IgD-negative memory B cell (primary cell): Measurements from ENCODE around the gene VPS13D. TPM values are rescaled to one million over a fixed set of nuclear protein-coding genes. Genes with fewer than 3 reads are reported as not detected.

Experiments
- H3K27ac Mint-ChIP-seq, 3 donors: one replicate each; pipeline ENCODE4 v1.8.0; 2020 to 2022; ENCODE audit warnings: mild to moderate bottlenecking in 3 of 3, mixed read lengths in 3 of 3, moderate library complexity in 1 of 3
- H3K27me3 Mint-ChIP-seq: one replicate; pipeline ENCODE4 v1.8.0; 2021; ENCODE audit warnings: mixed read lengths
- H3K36me3 Mint-ChIP-seq: one replicate; pipeline ENCODE4 v1.8.0; 2020; ENCODE audit warnings: mild to moderate bottlenecking, mixed read lengths
- H3K4me1 Mint-ChIP-seq, 3 donors: one replicate each; pipeline ENCODE4 v1.8.0; 2020 to 2022; ENCODE audit warnings: mixed read lengths in 3 of 3, mild to moderate bottlenecking in 1 of 3
- H3K4me3 Mint-ChIP-seq, 4 donors: one replicate each; pipeline ENCODE4 v1.8.0; 2020 to 2022; ENCODE audit warnings: mild to moderate bottlenecking in 4 of 4, mixed read lengths in 4 of 4, moderate library complexity in 3 of 4
- H3K9me3 Mint-ChIP-seq, 3 donors: one replicate each; pipeline ENCODE4 v1.8.0; 2020 to 2021; ENCODE audit warnings: mixed read lengths in 3 of 3, mild to moderate bottlenecking in 1 of 3
- polyA plus RNA-seq: library from polyadenylated mRNA; unstranded; fragments of 300-500 nt; fragmentation: Illumina TruSeq; gene quantifications from one replicate; pipeline ENCODE4 v1.2.3, GENCODE V29; 2021

Gene VPS13D
- polyA plus RNA-seq, 1 donor from 2014 or later = 8.9 TPM

DNA sequence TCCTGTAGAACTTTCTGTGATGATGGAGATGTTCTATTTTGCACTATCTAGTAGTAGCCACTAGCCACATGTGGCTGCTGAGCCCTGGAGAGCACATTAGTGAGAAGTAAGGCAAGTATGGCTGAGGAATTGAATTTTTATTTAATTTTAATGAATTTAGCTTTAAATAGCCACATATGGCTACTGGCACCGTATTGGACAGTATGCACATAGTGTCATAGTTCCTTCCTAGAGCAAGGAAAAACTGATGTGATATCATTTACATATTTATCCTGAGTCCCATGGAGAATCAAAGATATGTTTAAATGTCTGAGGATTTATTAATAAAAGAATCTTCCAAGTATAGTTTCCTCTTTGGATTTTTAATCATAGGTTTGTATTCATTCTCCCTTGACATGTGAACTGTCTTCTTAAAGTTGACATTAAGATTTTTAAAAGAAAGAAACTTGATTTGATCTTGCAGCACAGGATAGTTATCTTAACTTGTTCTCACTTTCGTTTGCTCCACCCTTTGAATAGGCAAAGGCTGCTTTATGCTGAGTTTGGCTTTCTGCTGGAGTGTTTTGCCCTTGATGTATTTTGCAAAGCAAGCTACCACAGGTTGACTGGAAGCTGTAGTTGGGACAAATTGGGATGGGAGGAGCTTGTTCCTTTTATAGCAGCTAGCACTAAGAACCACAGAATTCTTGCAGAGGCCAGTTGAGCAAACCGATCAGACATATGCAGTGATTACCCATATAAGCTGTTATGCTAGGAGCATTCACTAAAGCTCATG is 129.7 kb downstream of the VPS13D start:
- no peaks in the 10 kb centered on the region for H3K9me3 Mint-ChIP-seq
- no peaks in the 10 kb centered on the region for H3K4me1 Mint-ChIP-seq
- H3K4me3 Mint-ChIP-seq = no peak overlapping the region
- no peaks in the 10 kb centered on the region for H3K27me3 Mint-ChIP-seq
- H3K36me3 Mint-ChIP-seq = peaks cover 11% of the 10 kb centered on the region
- peak overlapping the region in 1 of 3 donors; percentile 4 for H3K27ac Mint-ChIP-seq

DNA sequence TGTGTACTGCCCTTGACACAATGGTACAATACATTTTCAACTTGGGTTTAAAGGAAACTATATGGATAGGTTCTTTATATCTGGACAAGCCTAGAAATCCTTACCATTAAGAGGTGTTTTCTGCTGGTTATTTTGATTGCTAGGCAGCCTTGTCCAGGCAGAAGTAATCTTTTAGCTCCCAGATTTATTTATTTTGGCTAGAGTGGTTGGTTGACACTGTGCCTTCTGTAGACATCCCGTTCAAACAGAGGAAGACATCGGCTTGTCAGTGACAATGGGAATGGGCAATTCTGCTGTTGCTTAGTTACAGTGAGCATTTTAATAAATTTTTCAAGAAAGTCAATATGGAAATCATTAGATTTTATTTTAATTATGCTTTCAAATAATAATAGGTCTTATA is 138.8 kb downstream of the VPS13D start:
- no peak overlapping the region for H3K4me3 Mint-ChIP-seq
- H3K9me3 Mint-ChIP-seq = no peaks in the 10 kb centered on the region
- H3K27ac Mint-ChIP-seq = no peak overlapping the region
- no peaks in the 10 kb centered on the region for H3K27me3 Mint-ChIP-seq
- peaks cover 12% of the 10 kb centered on the region for H3K36me3 Mint-ChIP-seq
- H3K4me1 Mint-ChIP-seq = no peaks in the 10 kb centered on the region

DNA sequence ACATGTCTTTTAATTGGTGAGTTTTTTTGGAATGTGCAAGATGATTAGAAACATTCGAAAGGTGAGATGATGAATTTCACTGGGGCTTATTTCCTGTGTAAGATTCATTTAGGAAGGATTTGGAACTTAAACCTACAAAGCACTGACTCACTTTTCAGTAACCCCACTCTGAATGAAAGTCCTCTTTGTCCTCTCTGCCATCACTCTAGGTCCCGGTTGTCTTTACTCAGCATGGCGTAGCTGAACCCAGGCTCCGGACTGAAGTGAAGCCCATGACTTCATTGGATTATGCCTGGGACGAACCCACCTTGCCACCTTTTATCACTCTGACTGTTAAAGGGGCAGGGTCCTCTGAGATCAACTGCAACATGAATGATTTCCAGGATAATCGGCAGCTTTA is 139.4 kb downstream of the VPS13D start:
- peaks cover 9% of the 10 kb centered on the region for H3K36me3 Mint-ChIP-seq
- no peak overlapping the region for H3K4me3 Mint-ChIP-seq
- no peaks in the 10 kb centered on the region for H3K4me1 Mint-ChIP-seq
- no peak overlapping the region for H3K27ac Mint-ChIP-seq
- H3K9me3 Mint-ChIP-seq = no peaks in the 10 kb centered on the region
- H3K27me3 Mint-ChIP-seq = no peaks in the 10 kb centered on the region

DNA sequence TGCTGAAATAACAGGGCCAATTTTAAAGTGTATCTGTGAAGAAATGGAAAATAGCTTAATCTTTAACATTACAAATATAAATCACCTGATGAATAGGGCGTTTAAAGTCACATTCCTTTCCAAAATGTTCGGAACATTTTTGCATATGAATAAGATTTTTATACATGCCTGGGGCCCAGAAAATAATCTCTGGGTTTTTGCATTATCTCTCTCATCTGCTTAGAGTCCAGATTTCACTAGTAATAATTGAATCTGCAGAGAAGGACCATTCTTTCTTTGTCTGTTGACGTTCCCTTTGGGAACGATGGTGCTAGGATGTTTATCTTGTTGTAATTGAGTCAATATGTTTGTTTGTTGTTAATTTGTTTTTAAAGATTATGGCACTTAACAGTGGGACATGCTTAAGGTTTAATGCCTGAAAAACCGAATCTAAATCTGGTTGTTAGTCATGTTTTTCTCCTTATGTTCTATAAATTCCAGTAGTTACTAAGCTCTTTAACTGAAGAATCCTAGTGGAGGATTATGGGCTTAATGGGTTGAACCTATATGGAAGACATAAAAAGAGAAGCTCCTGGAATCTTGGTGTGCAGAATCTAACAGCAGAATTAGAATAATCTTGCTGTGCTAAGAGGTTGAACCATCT is 140.6 kb downstream of the VPS13D start:
- Mint-ChIP-seq H3K4me3 (no peak overlapping the region), H3K9me3 (no peaks in the 10 kb centered on the region), H3K36me3 (peaks cover 4% of the 10 kb centered on the region), H3K27ac (no peak overlapping the region), H3K4me1 (no peaks in the 10 kb centered on the region), H3K27me3 (no peaks in the 10 kb centered on the region)

DNA sequence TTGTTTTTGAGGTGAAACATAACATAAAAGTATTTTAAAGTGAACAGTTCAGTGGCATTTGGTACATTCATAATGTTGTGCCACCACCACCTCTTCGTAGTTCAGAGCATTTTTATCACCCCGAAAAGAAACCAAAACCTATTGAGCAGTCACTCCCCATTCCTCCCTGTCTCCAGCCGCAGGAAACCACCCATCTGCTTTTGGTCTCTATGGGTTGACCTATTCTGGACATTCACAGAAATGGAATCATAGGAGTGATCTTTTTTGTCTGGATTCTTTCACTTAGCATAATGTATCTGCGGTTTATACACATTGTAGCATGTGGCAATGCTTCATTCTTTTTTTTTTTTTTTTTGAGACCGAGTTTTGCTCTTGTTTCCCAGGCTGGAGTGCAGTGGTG is 141.2 kb downstream of the VPS13D start:
- H3K27me3 Mint-ChIP-seq = no peaks in the 10 kb centered on the region
- H3K9me3 Mint-ChIP-seq = no peaks in the 10 kb centered on the region
- no peak overlapping the region for H3K4me3 Mint-ChIP-seq
- H3K36me3 Mint-ChIP-seq = peaks cover 4% of the 10 kb centered on the region
- no peak overlapping the region for H3K27ac Mint-ChIP-seq
- no peaks in the 10 kb centered on the region for H3K4me1 Mint-ChIP-seq

DNA sequence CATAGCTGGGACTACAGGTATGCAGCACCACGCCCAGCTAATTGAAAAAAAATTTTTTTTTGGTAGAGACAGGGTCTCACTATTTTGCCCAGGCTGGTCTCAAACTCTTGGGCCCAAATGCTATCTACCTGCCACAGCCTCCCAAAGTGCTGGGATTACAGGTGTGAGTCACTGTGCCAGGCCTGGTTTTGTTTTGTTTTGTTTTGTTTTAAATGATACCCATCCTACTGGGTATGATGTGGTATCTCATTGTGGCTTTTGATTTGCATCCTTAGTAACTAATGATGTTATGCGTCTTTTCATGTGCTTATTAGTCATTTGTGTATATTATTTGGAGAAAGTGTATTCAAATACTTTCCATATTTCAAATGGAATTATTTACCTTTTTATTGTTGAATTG is 142.3 kb downstream of the VPS13D start:
- Mint-ChIP-seq H3K4me1 (no peaks in the 10 kb centered on the region), H3K9me3 (no peaks in the 10 kb centered on the region), H3K27ac (no peak overlapping the region), H3K36me3 (peaks cover 10% of the 10 kb centered on the region), H3K27me3 (no peaks in the 10 kb centered on the region), H3K4me3 (no peak overlapping the region)

DNA sequence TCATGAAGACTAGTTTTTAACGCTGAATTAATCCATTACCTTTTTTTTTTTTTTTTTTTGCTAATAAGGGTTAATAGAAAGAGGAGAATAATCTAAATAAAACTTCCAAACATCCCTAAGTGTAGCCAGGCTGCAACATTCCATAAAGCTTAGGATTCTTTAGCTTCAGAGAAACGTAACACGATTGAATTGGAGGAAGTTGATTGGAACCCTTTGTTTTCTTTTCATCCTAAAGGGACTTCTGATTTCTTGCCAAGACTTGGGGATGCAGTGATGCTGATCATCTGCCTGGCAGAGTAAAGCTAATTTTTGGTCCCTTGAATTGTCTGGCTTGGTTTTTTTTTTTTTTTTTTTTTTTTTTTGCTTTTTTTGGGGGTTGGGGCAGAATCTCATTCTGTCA is 142.9 kb downstream of the VPS13D start:
- Mint-ChIP-seq H3K27me3 (no peaks in the 10 kb centered on the region), H3K36me3 (peaks cover 10% of the 10 kb centered on the region), H3K9me3 (no peaks in the 10 kb centered on the region), H3K4me3 (no peak overlapping the region), H3K4me1 (no peaks in the 10 kb centered on the region), H3K27ac (no peak overlapping the region)

DNA sequence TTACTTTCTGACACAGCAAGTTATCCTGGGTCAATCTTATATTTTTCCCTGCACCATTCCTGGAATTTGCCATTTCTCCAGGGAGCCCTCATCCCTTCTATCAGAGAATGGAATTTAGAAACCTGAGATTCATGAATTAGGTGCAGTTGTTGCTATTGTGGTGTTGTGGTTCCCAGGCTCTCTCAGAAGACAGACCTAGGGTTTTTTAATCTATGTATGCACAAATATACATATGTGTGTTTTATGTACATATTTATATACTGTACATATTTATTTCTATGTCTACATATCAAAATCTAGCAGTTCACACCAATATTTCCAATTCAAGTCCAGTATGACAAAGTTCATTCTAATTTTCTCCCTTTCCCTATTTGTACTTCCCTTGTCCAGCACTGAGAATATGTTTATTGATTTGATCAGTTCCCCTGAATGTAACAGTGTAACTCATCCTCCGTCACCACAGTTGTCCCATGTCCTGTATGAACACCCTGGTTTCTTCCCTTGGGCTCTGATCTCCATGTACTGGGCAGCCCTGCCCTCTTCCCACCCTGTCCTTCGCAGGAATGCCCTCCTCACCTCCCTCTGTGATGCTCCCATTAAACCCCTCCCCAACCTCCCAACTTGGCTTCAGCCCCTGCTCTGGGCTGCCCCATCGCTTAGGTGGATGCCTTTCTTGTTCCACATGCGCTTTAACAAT is 145.5 kb downstream of the VPS13D start:
- no peaks in the 10 kb centered on the region for H3K9me3 Mint-ChIP-seq
- no peaks in the 10 kb centered on the region for H3K27me3 Mint-ChIP-seq
- peaks cover 12% of the 10 kb centered on the region for H3K36me3 Mint-ChIP-seq
- no peaks in the 10 kb centered on the region for H3K4me1 Mint-ChIP-seq
- H3K27ac Mint-ChIP-seq = no peak overlapping the region
- H3K4me3 Mint-ChIP-seq = no peak overlapping the region

DNA sequence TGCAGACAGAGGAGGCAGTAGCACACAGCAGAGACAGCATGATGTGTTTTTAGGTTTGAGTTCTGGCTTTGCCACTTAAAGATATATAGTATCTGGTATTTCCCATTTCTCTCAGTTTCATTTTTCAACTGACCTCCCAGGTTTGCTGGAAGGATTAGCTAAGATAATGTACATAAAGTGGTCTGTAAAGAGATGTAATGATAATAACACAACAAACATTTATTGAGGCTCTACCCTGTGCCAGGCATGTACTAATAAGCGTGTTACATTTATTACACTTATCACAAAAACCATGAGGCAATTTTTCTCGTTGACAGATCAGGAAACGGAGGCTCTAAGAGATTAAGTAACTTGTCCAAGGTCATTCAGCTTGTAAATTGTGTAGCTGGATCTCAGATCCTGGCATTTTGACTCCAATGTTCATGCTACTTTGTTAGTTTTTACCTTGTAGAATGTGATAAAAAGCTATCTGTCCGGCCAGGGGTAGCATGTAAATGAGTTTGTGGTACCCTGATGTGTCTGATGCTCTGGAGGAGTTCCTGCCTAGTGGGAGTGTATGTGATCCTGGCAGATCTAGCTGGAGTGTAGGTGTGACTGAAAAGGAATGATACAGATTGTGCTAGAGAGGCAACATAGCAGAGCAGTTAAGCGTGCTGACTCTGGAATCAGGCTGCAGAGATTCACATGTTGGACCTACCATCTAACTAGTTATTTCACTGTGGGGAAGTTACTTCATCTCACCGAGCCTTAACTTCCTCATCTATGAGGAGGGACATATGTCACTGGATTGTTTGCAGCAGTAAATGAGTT is 146.6 kb downstream of the VPS13D start:
- Mint-ChIP-seq H3K27me3 (no peaks in the 10 kb centered on the region), H3K27ac (no peak overlapping the region), H3K4me1 (no peaks in the 10 kb centered on the region), H3K36me3 (peaks cover 14% of the 10 kb centered on the region), H3K4me3 (no peak overlapping the region), H3K9me3 (no peaks in the 10 kb centered on the region)

DNA sequence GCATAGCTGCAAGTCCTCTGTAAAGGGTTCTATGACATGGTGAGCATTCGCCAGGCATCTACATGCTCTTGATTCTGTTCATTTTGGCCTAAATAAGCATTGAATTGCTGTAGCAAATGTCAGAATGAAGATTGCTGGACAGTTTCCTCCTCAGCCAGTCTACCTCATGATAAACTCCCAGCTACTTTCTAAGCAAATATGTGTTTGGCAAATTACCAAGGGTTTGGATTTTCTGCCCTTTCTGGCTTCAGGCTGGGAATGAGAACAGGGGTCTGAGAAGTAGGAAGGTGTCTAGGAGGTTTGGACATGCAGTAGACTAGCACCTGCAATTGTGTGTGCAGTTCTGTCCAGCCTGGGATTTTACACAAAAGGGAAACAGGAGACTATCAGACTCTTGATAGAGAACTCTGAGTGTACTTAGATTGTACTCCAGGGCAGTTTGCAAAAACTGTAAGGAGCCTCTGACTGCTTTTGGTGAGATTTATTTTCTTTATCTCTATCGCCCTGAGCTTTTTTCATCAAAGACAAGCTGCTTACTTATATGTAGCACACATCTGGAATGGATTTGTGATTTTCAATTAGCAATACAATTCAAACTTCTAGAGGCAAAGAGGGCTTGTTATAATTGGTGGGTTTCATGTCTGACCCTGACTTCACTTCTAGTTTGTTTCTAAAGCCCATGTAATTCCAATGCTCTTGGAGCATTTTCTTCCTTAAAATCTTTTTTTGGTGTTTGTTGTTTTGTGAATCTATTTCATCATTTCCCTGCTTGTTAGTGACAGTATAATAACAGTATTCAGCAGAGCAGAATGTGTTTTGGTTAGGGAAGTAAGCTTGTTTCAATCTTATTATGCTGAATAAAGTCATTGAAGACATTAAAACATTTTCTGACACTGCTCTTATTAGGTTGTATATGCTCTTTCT is 150.8 kb downstream of the VPS13D start:
- no peak overlapping the region for H3K27ac Mint-ChIP-seq
- no peak overlapping the region for H3K4me3 Mint-ChIP-seq
- peaks cover 0 to 3% (median 1%) of the 10 kb centered on the region in 3 donors for H3K4me1 Mint-ChIP-seq
- no peaks in the 10 kb centered on the region for H3K27me3 Mint-ChIP-seq
- H3K9me3 Mint-ChIP-seq = no peaks in the 10 kb centered on the region
- H3K36me3 Mint-ChIP-seq = peaks cover 34% of the 10 kb centered on the region

DNA sequence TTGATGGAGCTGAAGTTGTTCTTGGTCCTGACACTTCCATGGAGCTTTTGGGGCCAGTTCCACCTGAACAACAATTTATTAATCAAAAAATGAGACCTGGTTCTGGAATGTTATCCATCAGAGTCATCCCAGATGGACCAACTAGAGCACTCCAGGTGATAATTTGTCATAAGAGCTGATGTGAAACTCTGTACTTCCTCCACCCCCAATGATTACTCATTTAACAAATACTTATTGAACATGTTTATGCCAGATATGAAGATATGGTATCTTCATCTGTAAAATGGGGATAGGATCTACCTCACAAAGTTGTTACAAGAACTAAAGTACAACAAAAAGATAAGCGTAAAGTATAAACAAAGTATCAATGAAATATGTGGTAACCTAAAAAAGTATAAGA is 153.2 kb downstream of the VPS13D start:
- H3K4me1 Mint-ChIP-seq = peaks cover 3 to 7% (median 6%) of the 10 kb centered on the region in 3 donors
- H3K9me3 Mint-ChIP-seq = peaks cover 5 to 16% (median 5%) of the 10 kb centered on the region in 3 donors
- H3K27me3 Mint-ChIP-seq = no peaks in the 10 kb centered on the region
- no peak overlapping the region for H3K27ac Mint-ChIP-seq
- no peak overlapping the region for H3K4me3 Mint-ChIP-seq
- H3K36me3 Mint-ChIP-seq = peaks cover 50% of the 10 kb centered on the region

DNA sequence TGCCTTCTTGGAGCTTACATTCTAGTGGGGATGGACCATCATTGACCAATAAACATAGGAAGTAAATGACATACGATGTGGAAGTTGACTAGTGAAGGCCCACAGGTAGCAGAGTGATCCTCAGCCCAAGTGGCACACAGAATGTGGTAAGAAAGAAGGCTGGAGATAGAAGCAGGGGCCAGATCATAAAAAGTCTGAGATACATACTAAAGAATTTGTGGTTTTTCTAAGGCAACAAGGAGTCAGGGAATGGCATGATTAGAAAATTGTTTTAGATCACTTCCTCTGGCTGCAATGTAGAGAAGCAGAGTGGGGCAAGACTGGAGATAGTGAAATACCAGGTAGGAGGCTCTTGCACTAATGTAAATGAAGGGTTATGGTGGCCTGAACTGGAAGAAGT is 154.0 kb downstream of the VPS13D start:
- no peak overlapping the region for H3K27ac Mint-ChIP-seq
- no peak overlapping the region for H3K4me3 Mint-ChIP-seq
- H3K4me1 Mint-ChIP-seq = peaks cover 3 to 7% (median 6%) of the 10 kb centered on the region in 3 donors
- H3K27me3 Mint-ChIP-seq = no peaks in the 10 kb centered on the region
- H3K36me3 Mint-ChIP-seq = peaks cover 47% of the 10 kb centered on the region
- peaks cover 5 to 17% (median 8%) of the 10 kb centered on the region in 3 donors for H3K9me3 Mint-ChIP-seq

DNA sequence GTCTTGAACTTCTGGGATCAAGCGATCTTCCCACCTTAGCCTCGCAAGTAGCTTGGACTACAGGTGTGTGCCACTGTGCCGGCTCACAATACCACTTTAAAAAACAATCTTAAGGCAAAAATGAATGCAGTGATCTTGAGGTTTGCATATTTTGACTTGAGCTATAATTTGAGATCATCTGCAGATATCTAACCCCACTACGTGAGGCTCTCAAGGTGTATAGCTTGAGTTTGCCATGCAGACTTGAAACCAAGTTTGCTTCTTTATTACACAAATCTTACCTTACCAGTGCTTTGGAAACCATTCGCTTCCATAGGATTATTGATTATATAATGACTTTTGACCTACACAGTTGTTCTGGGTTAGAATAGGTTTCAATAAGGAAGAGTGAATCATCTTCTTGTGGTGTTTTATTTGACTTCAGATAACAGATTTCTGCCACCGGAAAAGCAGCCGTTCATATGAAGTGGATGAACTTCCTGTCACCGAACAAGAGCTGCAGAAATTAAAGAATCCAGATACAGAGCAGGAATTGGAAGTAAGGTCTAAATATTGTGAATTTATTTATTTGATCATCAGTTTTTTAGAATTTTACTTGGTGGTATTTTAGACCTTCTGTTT is 155.1 kb downstream of the VPS13D start:
- H3K27ac Mint-ChIP-seq = no peak overlapping the region
- peaks cover 55% of the 10 kb centered on the region for H3K36me3 Mint-ChIP-seq
- no peak overlapping the region for H3K4me3 Mint-ChIP-seq
- peaks cover 3 to 7% (median 6%) of the 10 kb centered on the region in 3 donors for H3K4me1 Mint-ChIP-seq
- peaks cover 5 to 17% (median 8%) of the 10 kb centered on the region in 3 donors for H3K9me3 Mint-ChIP-seq
- H3K27me3 Mint-ChIP-seq = no peaks in the 10 kb centered on the region

DNA sequence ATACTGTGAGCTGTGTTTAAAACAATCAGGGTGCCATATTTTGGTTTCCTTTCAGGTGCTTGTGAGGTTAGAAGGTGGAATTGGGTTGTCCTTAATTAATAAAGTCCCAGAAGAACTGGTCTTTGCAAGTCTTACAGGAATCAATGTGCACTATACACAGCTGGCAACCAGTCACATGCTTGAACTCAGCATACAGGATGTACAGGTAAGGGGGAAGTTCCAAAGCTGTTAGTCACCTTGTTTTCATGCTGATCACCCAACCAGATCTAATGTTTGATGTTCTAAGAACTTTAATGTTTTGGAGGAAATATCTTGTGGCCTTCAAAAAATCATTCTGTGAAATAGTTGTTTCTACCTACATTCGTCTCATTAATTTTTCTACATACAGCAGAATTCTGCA is 156.3 kb downstream of the VPS13D start:
- peak overlapping the region in 1 of 3 donors; percentile 45 for H3K27ac Mint-ChIP-seq
- H3K36me3 Mint-ChIP-seq = peaks cover 54% of the 10 kb centered on the region
- H3K4me3 Mint-ChIP-seq = no peak overlapping the region
- peaks cover 3 to 7% (median 6%) of the 10 kb centered on the region in 3 donors for H3K4me1 Mint-ChIP-seq
- no peaks in the 10 kb centered on the region for H3K27me3 Mint-ChIP-seq
- H3K9me3 Mint-ChIP-seq = peaks cover 5 to 17% (median 8%) of the 10 kb centered on the region in 3 donors
